Skeletal muscle tissue (tissue), 4 donors: ENCODE results near the gene UCKL1. TPM values are rescaled to one million over a fixed set of nuclear protein-coding genes. Genes with fewer than 3 reads are reported as not detected.
A peak's percentile ranks its signal among the peaks of the same experiment; 100 is the strongest.

Experiments
- H3K27ac ChIP-seq: one replicate; pipeline ENCODE4 v1.7.0; 2013; ENCODE audit warnings: mild to moderate bottlenecking, low read depth, low read length, inconsistent platforms
- H3K27me3 ChIP-seq, 3 donors: one replicate each; pipeline ENCODE4 v1.7.0; 2013; ENCODE audit warnings: low read length in 3 of 3; ENCODE audit not compliant: control insufficient read depth in 3 of 3, insufficient read depth in 3 of 3
- H3K36me3 ChIP-seq, 3 donors: one replicate each; pipeline ENCODE4 v1.7.0; 2013; ENCODE audit warnings: low read length in 3 of 3; ENCODE audit not compliant: control insufficient read depth in 3 of 3, insufficient read depth in 3 of 3
- H3K4me1 ChIP-seq, 3 donors: one replicate each; pipeline ENCODE4 v1.7.0; 2013; ENCODE audit warnings: low read length in 3 of 3, mild to moderate bottlenecking in 3 of 3; ENCODE audit not compliant: control insufficient read depth in 3 of 3, insufficient read depth in 3 of 3
- H3K4me3 ChIP-seq, 3 donors: one replicate each; pipeline ENCODE4 v1.7.0; 2013; ENCODE audit warnings: low read length in 3 of 3
- H3K9ac ChIP-seq, 3 donors: one replicate each; pipeline ENCODE4 v1.7.0; 2013; ENCODE audit warnings: low read length in 3 of 3, mild to moderate bottlenecking in 3 of 3, moderate library complexity in 2 of 3, low read depth in 1 of 3
- H3K9me3 ChIP-seq, 3 donors: one replicate each; pipeline ENCODE4 v1.7.0; 2013; ENCODE audit warnings: low read length in 3 of 3; ENCODE audit not compliant: control insufficient read depth in 3 of 3
- total RNA-seq: library from RNA; depleted of rRNA; stranded (reverse); fragments of >200 nt; gene quantifications from one replicate; pipeline ENCODE4 v1.2.3, GENCODE V29; 2014
- donor health status: Osteomylitis.

Gene UCKL1
- total RNA-seq, 1 donor from 2014 or later, result 15.7 TPM

GRCh38 chr20:63959699-63960075, 3.5 kb upstream of the UCKL1 start:
- Histone ChIP-seq H3K27ac (no peak overlapping the region), H3K36me3 (peaks cover 21 to 49% (median 31%) of the 10 kb centered on the region in 3 donors), H3K27me3 (no peaks in the 10 kb centered on the region)

GRCh38 chr20:63958964-63959698, 2.9 kb upstream of the UCKL1 start:
- no peak overlapping the region for H3K27ac ChIP-seq
- H3K36me3 ChIP-seq, result peaks cover 21 to 46% (median 26%) of the 10 kb centered on the region in 3 donors
- H3K9ac ChIP-seq, result no peak overlapping the region
- H3K27me3 ChIP-seq, result no peaks in the 10 kb centered on the region
- H3K4me1 ChIP-seq, result peaks cover 20 to 27% (median 27%) of the 10 kb centered on the region in 3 donors
- no peaks in the 10 kb centered on the region for H3K9me3 ChIP-seq
- H3K4me3 ChIP-seq, result no peak overlapping the region

More at GRCh38 chr20:63959699-63960075, 3.5 kb upstream of the UCKL1 start:
- Histone ChIP-seq H3K4me1 (peaks cover 15 to 22% (median 21%) of the 10 kb centered on the region in 3 donors), H3K4me3 (no peak overlapping the region), H3K9ac (no peak overlapping the region), H3K9me3 (no peaks in the 10 kb centered on the region)

DNA sequence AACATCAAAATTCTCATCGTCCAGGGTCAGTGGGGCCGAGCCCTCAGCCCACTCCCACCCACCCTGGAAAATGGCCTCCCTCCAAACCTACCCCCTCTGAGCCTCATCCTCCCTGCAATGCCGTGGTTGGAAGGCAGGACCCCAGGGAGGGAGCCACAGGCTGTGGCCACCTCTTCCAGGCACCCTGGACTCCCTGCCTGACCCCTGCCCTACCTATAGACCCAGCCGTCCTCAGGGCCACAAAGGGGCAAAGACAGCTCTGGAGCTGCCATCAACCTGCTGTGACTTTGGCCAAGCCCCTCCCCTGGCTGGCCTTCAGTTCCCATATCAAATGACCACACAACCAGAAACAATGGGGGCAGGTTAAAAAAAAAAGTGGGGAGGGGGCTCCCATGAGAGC, 2.3 kb upstream of the UCKL1 start:
- H3K9ac ChIP-seq, result no peak overlapping the region
- no peak overlapping the region for H3K27ac ChIP-seq
- peaks cover 26 to 34% (median 33%) of the 10 kb centered on the region in 3 donors for H3K4me1 ChIP-seq
- no peak overlapping the region for H3K4me3 ChIP-seq
- peaks cover 15 to 40% (median 21%) of the 10 kb centered on the region in 3 donors for H3K36me3 ChIP-seq
- no peaks in the 10 kb centered on the region for H3K9me3 ChIP-seq
- H3K27me3 ChIP-seq, result no peaks in the 10 kb centered on the region

- Histone ChIP-seq H3K27me3 (no peaks in the 10 kb centered on the region), H3K9ac (peak overlapping the region in 2 of 3 donors; percentile 65 to 81), H3K36me3 (peaks cover 13 to 37% (median 17%) of the 10 kb centered on the region in 3 donors), H3K9me3 (no peaks in the 10 kb centered on the region), H3K4me3 (no peak overlapping the region), H3K4me1 (peaks cover 26 to 40% (median 35%) of the 10 kb centered on the region in 3 donors), H3K27ac (peak overlapping the region; percentile 74)
These were observed 1.6 kb upstream of the UCKL1 start for GRCh38 chr20:63957690-63958441.

DNA sequence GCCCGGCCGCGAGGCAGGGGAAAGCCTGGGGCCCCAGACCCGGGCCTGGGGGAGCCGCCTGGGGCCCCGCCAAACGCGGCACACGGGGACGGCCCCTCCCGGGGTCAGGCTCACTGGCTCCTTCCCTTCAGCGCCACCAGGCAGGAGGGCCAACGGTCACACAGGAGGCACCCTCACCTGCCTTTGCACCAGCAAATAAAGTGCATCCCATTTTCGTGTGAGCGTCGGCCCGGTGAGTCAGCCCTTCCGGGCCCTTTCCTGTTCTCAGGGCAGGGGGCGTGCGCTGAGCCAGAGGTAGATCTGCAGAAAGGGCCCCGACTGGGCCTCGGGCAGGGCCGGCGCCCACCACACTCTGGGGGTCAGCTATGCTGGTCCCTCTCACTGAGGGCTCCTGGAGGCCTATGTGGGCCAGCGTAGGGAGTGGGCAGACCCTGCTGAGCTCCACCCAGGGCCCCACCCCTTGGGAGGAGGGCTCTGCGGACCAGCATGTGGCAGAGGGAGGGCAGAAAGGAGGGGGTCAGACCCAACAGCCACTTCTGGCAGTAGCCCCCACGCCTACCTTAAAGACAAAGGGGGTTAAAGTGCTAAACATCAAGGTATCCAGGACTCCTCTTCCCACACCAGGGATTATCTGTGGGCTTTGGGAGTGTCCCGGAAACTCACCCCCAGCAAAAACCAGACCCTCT, 931 bp upstream of the UCKL1 start:
- Histone ChIP-seq H3K27me3 (no peaks in the 10 kb centered on the region), H3K4me1 (peaks cover 33 to 47% (median 42%) of the 10 kb centered on the region in 3 donors), H3K27ac (peak overlapping the region; percentile 74), H3K36me3 (peaks cover 12 to 30% (median 13%) of the 10 kb centered on the region in 3 donors), H3K9ac (peak overlapping the region; percentile 65 to 81 (median 78)), H3K4me3 (peak overlapping the region; percentile 62 to 72 (median 64)), H3K9me3 (no peaks in the 10 kb centered on the region)

- Histone ChIP-seq H3K4me1 (peaks cover 38 to 52% (median 47%) of the 10 kb centered on the region in 3 donors), H3K27ac (peak overlapping the region; percentile 74), H3K36me3 (peaks cover 10 to 26% (median 10%) of the 10 kb centered on the region in 3 donors), H3K27me3 (no peaks in the 10 kb centered on the region), H3K9ac (peak overlapping the region; percentile 65 to 81 (median 78)), H3K4me3 (peak overlapping the region; percentile 62 to 72 (median 64)), H3K9me3 (no peaks in the 10 kb centered on the region)
These were observed 418 bp upstream of the UCKL1 start for GRCh38 chr20:63956664-63957003.

DNA sequence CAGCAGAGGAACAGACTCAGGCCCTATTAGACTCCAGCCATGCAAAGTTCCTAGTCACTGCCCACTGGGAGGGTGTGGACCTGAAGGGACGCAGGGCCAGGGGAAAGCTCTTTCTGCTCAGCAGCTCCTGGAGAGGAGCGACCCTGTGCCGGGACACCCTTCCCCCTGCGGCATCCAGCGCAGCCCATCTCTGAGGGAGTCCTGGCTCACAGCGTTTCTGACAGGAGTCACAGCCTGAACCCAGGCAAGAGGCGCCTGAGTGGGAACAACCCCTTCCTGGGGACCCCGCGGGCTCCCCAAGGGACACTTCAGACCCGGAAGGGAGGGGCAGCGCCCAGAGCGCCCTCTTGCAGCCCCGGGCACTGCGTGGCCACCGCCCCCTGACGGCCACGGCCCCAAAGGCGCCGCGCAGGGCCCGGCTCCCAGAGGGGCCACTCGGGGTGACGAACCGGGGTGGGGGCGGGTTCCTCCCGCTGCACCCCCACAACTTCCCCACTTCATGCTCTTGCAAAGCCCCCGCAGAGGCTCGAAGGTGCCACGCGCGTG, 862 bp downstream of the UCKL1 start:
- Histone ChIP-seq H3K9me3 (no peaks in the 10 kb centered on the region), H3K27ac (peak overlapping the region; percentile 93), H3K4me1 (peaks cover 49 to 65% (median 59%) of the 10 kb centered on the region in 3 donors), H3K4me3 (peak overlapping the region; percentile 78 to 96 (median 94)), H3K27me3 (no peaks in the 10 kb centered on the region), H3K9ac (peak overlapping the region; percentile 95 to 99 (median 98)), H3K36me3 (peaks cover 4 to 25% (median 10%) of the 10 kb centered on the region in 3 donors)

DNA sequence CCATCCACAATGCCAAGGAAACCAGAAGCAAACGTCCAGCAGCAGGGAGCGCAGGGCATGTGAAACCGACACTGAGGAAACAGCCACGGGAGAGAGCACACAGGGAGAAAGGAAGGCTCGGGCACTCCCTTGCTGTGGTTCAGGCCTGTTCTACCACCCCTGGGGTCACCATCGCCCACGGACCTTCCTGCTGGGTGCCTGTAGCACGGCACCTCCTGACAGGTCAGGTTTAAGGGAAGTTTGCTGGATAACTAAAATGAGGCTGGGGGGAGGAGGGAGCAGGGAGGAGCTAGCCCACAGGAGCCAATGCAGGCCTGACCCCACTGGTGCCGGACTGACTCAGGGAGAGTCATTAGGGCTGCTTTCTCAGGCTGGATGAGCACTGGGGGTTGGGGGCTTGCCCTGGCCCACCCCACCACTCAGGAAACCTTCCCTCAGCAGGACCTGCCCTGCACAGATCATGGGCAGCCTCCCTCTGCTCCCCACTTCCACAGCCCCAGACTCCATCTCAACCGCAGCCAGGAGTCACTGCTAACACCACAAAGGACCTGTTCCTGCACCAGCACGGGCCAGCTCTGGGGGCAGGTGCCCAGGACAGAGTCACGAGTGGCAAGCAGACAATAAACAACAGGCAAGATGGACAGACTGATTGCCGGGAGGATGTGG, 2.3 kb downstream of the UCKL1 start:
- H3K9me3 ChIP-seq, result no peaks in the 10 kb centered on the region
- H3K9ac ChIP-seq, result peak overlapping the region; percentile 54 to 99 (median 98)
- H3K36me3 ChIP-seq, result peaks cover 0 to 14% (median 6%) of the 10 kb centered on the region in 3 donors
- peak overlapping the region; percentile 46 to 96 (median 94) for H3K4me3 ChIP-seq
- peak overlapping the region; percentile 40 for H3K27ac ChIP-seq
- no peaks in the 10 kb centered on the region for H3K27me3 ChIP-seq
- H3K4me1 ChIP-seq, result peaks cover 63 to 79% (median 73%) of the 10 kb centered on the region in 3 donors

DNA sequence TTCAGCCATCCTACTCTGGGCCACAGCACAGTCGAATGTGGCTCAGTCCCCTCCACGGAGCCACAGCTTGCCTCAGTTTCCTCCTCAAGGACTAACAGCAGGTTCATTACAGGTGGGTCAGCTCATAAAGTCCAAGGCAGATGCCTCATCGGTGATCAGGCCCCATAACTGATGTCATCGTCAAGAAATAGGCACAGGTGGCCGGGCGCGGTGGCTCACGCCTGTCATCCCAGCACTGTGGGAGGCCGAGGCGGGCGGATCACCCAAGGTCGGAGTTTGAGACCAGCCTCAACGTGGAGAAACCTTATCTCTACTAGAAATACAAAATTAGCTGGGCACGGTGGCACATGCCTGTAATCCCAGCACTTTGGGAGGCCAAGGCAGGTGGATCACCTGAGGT, 3.4 kb downstream of the UCKL1 start:
- no peaks in the 10 kb centered on the region for H3K9me3 ChIP-seq
- peak overlapping the region; percentile 99 for H3K27ac ChIP-seq
- peak overlapping the region; percentile 36 to 99 (median 90) for H3K9ac ChIP-seq
- no peaks in the 10 kb centered on the region for H3K27me3 ChIP-seq
- peak overlapping the region; percentile 48 to 79 (median 58) for H3K4me3 ChIP-seq
- H3K4me1 ChIP-seq, result peaks cover 75 to 88% (median 80%) of the 10 kb centered on the region in 3 donors
- peaks cover 0 to 10% (median 4%) of the 10 kb centered on the region in 3 donors for H3K36me3 ChIP-seq
